Left cardiac atrium (tissue), 4 donors: ENCODE results near the gene TGM2. TPM values are rescaled to one million over a fixed set of nuclear protein-coding genes. Genes with fewer than 3 reads are reported as not detected.

ENCODE experiments used
- ATAC-seq, 2 donors: fragments of 200-7000 bp; cut with Tn5 transposase; one replicate each; pipeline ENCODE4 v1.9.1; 2020; ENCODE audit warnings: mild to moderate bottlenecking in 2 of 2, moderate library complexity in 2 of 2
- DNase-seq: peaks from one replicate; pipeline ENCODE4 v3.0.0-alpha.2; 2020
- intact Hi-C, 2 donors: fragments of 100-400 bp; cut with DNase I; formaldehyde crosslinking; loops; one replicate each; pipeline versions ENCODE4 v1.14.1 to v1.15.1; 2022 to 2023
- total RNA-seq, 2 donors: library from RNA; stranded (reverse); fragmentation: NEBNext Ultra II Directional; extraction: Animal tissue kit (Norgen Biotek cat#: 25700); gene quantifications; one replicate each; pipeline ENCODE4 v1.2.1, GENCODE V29; 2021
- donor health status: DM: no; HTN: yes; CAD: no.
- donor health status: DM: no; HTN: yes; CAD: no; lungs with severe emphysema.
- donor health status: DM: yes; HTN: yes; CAD: no.
- donor health status: Dilated cardiomyopathy.

The TGM2 gene
- total RNA-seq, 2 donors from 2014 or later = 383 to 695 TPM

DNA sequence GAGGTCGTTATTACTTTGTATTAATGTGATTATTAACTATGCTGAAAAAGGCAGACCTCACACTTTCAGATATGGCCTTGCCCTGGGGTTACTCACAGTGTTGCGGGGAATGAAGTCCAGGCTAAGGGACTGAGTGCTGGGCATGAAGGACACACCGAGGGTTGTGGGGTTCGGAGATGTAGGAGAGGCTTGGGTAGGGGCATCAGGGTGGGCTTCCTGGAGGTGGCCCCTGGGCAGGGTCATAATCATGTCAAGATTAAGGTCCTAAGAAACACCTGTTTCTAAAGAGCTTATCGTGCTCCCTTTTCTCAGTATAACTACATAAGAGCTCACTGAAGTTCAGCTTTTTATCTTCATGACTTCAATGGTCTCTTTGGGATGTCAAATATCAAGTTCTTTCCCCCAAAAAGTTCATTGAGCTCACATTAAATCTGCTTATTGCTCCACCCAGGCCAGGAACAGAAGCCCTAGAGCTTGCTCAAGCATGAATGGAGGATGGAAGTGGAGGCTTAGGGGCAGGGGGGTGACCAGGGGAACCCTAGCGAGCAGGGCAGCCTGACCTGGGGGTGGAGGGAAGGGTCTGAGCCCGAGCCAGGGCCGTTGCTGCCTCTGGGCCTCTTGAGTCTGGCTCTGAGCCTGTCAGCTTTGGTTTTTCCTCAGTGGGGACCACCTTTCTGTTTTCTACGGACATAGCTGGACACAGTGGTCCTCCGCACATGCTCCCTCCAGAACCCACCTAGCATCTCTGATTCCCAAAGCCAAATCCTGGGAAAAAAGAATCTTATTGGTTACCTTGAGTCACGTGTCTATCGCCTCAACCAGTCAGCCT lies 37.3 kb upstream of the TGM2 start:
- no peak for ATAC-seq

DNA sequence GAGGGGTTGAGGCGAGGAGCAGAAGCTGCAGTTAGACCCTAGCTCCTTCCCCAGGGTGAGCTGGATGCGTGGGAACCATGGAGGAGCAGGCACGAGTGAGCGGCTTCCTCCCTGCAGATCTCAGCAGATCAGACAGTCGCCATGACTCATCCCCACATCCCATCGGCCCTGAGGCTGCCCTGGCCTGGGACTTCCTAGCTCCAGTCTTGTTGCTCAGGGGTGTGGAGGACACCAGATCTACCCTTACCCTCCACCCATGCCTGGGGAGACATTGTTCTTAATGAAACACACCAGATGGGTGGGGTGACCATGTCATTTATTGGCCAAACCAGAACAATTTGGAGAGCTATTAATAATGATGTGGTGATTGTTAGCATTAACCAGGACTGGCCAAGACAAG lies 36.3 kb upstream of the TGM2 start:
- intact Hi-C loops = no loop called here
- DNase-seq (no peak), ATAC-seq (peak in 1 of 2 donors; percentile 58)

More for the DNA sequence above, 37.3 kb upstream of the TGM2 start:
- intact Hi-C loops = no loop called here
- no peak for DNase-seq

- DNase-seq (no peak), ATAC-seq (no peak)
- intact Hi-C loops = no loop called here
Measured at GRCh38 chr20:38200646-38201045, 35.6 kb upstream of the TGM2 start.

- DNase-seq (no peak), ATAC-seq (no peak)
- intact Hi-C loops = no loop called here
Measured at GRCh38 chr20:38199501-38200390, 34.7 kb upstream of the TGM2 start.

DNA sequence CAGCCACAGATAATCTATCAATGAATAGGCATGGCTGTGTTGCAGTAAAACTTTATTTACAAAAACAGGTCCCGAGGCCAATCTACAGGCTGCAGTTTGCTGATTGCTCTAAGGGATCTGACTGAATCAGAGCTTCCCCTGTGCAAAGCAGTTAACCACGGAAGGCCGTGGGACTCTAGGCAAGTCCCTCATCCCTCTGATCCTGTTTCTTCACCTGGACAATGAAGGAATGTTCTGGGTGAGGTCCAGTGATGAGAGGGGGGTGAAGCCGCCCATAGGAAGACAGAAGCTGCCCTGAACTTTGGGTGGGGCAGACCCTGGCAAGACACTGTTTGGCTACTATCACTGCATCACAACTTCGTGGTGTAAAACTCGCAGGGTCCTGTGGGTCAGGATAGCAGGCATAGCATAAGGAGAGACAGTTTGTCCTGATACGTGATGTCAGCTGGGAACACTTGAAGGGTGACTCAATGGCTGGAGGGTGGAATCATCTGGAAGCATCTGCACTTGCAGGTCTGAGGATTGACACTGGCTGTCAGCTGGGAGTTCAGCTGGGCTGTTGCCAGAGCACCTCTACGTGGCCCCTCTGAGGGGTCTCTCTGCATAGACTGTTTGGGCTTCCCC lies 33.3 kb upstream of the TGM2 start:
- intact Hi-C loops = no loop called here

GRCh38 chr20:38197619-38198018 lies 32.5 kb upstream of the TGM2 start:
- no peak for ATAC-seq
- intact Hi-C loops = no loop called here

More for the DNA sequence above, 33.3 kb upstream of the TGM2 start:
- ATAC-seq (no peak), DNase-seq (no peak)

GRCh38 chr20:38197217-38197616 lies 32.1 kb upstream of the TGM2 start:
- ATAC-seq (no peak), DNase-seq (no peak)
- intact Hi-C loops = no loop called here

More at GRCh38 chr20:38197619-38198018, 32.5 kb upstream of the TGM2 start:
- DNase-seq = no peak

DNA sequence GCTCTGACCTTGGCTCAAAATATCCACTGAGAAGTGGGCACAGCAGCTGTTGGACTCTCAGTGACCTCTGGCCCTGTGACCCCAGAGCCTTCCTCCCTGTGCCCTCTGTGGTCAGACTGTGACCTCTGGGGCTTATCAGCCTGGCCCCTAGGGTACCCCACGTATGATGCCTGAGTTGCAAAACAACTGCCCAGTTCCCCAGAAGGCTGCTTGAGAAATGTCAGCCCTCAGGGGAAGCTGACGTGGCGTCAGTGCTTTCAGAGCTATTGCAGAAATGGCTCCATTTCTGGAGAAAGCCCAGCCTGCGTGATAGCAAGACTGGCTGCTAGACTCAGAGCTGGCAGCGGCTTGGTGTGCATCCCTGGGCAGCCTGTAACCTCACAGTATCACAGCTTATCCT lies 31.5 kb upstream of the TGM2 start:
- peak; percentile 90 for DNase-seq
- intact Hi-C loops = no loop called here
- ATAC-seq = peak; percentile 81 to 92

DNA sequence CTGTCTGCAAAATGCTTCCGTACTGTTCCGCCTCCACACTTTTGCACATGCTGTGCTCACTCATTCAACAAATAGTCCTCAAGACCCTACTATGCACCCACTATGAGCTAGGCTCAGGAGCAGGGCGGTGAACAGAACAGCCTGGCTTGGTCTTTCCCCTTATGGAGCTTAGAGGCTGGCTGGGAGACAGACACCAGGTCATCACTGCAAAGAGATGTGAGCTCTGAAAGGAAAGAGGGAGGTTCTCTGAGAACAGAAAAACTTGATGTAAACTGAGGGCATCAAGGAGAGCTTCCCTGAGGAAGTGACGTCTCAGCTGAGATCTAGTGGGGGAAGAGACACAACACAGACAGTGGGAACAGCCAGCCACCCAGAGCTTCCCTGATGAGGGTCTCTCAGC lies 31.0 kb upstream of the TGM2 start:
- peak in 1 of 2 donors; percentile 3 for ATAC-seq
- DNase-seq = no peak
- intact Hi-C loops = no loop called here

GRCh38 chr20:38195521-38195920 lies 30.5 kb upstream of the TGM2 start:
- peak in 1 of 2 donors; percentile 34 for ATAC-seq
- DNase-seq = no peak
- intact Hi-C loops = no loop called here

- no peak for ATAC-seq
- no peak for DNase-seq
- intact Hi-C loops = no loop called here
Measured at GRCh38 chr20:38194971-38195504, 30.0 kb upstream of the TGM2 start.

DNA sequence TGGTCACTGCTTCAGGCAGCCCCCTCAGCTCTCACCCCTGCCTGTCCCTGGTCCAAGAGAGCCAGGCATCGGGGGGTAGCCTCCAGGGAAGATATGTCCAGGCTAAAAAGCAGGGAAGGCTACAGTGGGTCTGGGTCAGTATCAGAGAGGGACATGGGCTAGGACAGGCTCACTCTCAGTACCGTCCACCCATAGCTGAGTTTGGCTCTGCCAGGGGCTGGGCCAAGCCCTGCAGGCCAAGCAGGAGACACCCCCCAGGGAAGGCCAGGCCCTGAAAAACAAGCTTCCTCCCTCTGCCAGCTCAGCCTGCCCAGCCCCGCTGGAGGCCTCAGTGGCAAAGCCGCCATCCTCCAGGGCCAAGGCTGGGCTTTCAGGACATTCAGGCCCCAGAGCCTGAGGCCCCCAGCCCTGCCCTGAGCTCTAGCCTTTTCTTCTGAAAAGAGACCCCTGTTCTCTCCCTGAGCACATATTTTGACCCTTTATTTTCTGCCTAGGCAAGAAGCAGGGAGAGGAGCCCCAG lies 28.6 kb upstream of the TGM2 start:
- ATAC-seq (no peak), DNase-seq (no peak)
- intact Hi-C loops = no loop called here

DNA sequence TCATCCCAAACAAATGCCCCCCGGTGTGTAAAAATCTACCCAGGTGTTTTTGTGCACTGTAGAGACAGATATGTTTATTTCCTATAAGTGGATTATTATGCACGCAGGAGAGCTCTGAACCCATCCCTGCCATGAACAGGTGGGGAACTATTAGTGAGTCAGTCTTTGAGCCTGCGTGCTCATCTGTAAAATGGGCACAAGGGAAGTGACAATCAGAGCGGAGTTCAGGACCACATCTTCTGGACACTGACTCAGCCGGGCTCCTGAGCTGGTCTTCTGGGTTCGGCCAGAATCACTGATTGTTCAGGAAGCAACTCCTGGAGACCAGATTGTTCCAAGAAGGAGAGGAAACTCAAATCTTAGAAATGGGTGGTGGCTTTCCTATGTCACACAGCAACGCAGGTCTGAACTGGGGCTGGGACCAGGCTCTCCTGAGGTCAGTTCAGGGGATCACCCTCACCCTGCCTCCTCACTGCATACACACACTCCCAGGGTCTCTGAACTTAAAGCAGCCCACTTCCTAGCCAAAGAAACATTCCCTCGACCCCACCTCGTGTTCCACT lies 27.3 kb upstream of the TGM2 start:
- intact Hi-C loops = no loop called here
- DNase-seq = no peak
- no peak for ATAC-seq

GRCh38 chr20:38191654-38192053 lies 26.6 kb upstream of the TGM2 start:
- intact Hi-C loops = no loop called here
- ATAC-seq = no peak
- no peak for DNase-seq

DNA sequence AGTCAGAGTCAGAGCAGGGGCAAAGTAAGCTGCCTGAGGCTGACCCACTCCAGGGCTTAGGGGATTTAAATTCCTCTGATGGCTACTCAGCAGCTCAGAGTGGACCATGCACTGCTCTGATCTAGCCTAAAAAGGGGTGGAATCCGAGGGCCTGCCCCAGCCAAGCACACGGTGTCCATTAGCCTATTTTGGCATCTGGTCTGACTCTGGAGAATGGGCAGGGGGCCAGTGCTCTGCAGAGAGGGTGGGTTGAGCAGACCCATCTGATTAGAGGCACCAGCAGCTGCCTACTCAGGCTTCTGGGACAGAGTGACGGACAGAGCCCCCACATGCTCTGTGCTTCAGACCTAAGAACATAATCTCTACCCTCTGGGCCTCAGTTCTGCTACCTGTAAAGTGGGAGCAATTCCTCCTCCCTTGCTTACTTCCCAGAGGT lies 25.9 kb upstream of the TGM2 start:
- ATAC-seq = peak; percentile 69 to 91
- peak; percentile 66 for DNase-seq

GRCh38 chr20:38190166-38190565 lies 25.1 kb upstream of the TGM2 start:
- DNase-seq = no peak
- ATAC-seq = no peak
- intact Hi-C loops = no loop called here

More for the DNA sequence above, 25.9 kb upstream of the TGM2 start:
- intact Hi-C loops = no loop called here

DNA sequence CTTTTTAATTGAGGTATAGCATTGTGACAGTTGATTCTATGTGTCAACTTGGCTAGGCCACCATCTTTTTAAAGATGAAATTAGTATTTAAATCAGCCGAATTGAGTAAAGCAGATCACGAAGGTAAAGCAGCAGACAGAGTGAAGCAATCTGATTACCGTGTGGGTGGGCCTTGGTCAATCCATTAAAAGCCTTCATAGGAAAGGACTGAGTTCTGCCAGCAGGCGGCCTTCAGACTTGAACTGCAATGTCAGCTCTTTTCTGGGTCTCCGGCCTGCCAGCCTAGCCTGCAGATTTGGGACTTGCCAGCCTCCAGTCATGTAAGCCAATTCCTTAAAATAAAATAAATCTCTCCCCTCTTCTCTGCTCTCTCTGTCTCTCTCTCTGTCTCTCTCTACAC lies 22.4 kb upstream of the TGM2 start:
- intact Hi-C loops = no loop called here
- no peak for ATAC-seq
- no peak for DNase-seq

DNA sequence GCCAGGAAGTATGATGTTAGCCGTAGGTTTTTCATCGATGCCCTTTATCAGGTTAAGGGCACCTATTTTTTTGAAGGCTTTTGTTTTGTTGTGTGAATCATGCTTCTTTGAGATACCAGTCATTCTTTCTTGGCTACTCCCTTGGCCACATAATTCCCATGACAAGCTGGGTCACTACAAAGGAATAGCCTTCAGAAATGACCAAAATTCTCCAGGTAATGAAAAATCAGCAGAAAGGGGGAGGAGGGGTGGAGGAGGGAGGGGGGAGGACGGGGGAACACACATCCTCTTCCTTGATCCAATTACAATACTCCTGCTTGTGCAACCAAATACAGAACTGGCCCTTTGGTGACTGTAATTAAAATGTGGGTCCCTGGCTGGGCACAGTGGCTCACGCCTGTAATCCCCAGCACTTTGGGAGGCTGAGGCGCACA lies 21.7 kb upstream of the TGM2 start:
- intact Hi-C loops = no loop called here
- ATAC-seq = no peak
- DNase-seq = no peak

- ATAC-seq = peak in 1 of 2 donors; percentile 84
- intact Hi-C loops = no loop called here
- no peak for DNase-seq
Measured at GRCh38 chr20:38184101-38184500, 19.0 kb upstream of the TGM2 start.
